Ammon's horn (tissue), 1 donor: ENCODE measurements around the gene SERPINA12.
"Not testable (repeated sequence)": the region's sequence is repeated elsewhere in the genome, so short reads cannot be mapped to it uniquely, and the experiment has no call there.

Source experiments
- DNase-seq: peaks from one replicate; pipeline ENCODE4 v3.0.0-alpha.2; 2016; ENCODE audit warnings: low spot score

SERPINA12 gene

DNA sequence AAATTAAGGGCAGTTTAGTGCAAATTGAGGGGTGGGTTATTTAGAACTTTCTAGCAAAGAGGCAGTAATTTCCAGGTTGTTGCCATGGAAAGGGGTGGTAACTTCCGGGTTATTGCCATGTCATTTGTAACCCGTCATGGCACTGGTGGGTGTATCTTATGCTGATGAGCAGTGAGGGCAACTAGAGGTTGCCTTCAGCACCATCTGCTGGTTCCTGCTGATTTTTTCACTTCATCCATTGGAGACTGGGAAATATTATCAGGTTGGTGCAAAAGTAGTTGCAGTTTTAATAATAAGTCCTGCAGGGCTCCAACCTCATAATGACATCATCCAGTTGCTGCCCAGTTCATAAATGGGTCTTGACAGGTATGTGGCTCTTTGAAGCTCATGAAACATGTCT, 27.6 kb upstream of the SERPINA12 start:
- DNase-seq, result no peak

DNA sequence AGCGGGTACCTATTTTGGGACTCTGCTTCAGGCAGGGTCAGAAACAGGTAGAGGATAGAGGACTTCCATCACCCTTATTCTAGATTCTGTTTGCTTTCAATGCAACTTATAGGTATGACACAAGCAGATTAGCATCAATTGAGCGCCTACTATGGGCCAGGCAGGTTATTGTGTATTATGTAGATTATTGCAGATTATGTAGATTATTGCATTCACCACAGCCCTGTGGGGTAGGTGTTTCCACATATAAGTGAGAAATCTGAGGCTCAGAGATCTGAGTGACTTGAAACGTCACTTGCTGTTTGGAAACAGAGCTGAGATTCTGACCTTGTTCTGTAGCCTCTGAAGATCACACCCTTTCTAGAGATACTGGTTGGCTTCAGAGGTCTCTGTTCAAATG, 26.2 kb upstream of the SERPINA12 start:
- DNase-seq, result no peak

DNA sequence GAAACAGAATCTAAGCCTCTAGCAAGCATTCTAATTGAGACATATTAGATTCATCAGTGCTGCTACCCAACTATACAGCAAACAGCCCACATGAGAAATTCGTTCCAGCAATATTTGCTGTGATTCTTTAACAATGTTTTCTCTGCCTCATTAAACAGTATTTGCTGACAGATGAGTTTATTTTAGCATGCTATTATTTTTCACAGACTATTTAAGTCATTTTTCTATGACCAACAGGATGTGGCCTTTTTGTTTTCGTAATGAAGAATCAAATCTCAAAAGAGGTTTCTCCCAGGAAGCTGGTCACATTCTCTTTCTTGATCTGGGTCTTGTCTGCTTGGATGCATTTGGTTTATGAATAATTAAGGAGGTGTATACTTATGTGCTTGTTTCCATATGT, 23.2 kb upstream of the SERPINA12 start:
- no peak for DNase-seq

DNA sequence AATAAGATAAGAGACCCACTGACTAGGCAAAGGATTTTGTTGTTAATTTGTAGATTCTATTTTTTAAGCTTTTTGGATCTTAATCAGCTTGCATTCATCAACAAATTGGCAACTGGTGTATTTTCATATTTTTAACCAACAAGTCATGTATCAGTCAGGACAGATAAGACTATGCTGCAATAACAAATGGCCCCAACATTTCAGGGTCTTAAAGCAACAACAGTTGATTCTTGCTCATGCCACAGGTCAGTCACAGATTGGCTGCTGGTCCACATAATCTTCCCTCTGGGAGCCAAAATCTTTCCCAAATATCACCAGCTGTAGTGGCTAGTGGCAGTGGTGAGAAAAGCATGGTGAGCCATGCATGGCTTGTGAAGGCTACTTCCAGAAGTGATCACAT, 21.9 kb upstream of the SERPINA12 start:
- DNase-seq, result no peak

DNA sequence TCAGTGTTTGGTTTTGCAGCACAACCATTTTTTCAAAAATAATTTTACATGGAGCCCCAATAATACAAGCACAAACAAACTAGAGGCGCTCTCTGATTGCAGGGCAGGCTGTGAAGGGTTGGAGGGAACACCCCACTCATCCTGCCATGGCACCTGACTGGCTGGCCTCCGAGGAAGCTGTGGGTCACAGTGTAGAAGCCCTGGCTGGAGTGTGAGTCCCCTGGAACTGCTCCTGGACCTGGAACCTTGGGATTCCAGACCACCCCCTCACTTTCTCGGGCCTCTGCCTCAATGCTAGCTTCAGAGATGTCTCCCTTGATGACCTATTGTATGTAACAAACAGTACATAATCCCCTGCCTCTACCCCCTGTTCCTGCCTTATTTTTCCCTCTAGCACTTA, 14.8 kb upstream of the SERPINA12 start:
- DNase-seq, result no peak

DNA sequence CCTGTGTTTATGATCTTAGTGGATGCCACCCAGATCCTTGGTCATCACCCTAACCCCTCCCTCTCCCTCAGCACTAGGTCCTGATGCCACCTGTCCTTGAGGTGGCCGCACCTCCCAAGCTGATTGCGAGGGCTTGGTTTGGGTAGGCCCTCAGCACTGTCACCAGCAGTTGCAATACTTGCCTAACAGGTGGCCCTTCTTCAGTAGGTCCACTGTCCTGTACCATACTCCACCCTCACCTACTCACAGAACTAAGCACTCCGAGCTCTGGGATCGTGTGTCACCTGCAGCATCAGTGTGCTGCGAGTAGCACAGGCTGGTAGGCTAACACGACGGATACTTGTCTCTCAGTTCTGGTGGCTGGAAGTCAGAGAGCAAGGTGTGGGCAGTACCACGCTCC, 14.0 kb upstream of the SERPINA12 start:
- DNase-seq, result no peak

DNA sequence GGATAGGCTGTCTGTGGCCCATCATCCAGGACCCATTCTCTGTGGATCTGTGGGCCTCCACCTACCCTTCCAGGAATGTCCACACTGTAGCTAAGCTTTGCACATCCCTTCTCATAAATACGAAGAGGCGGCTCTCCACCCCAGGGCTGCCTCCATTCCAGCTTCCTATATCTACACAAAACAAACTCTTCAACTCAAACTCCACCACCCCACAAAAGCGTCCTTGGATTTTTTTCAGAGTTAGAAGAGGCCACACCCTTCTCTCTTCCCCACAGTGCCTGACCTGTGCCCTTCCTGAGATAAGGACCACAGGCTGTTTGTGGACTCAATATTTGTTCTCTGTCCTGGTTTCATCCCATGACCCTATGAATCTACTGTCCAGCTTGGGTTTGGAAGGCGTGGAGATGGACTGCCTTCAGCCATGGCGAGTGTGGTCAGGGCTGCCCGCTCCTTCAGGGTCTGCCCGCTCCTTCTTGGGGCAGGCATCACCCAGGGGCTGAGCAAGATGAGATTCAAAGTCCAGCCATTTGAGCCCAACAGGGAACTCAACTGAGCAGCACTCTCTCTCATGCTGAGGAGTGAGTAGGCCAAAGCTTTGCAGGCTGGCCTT, 13.0 kb upstream of the SERPINA12 start:
- DNase-seq, result no peak

DNA sequence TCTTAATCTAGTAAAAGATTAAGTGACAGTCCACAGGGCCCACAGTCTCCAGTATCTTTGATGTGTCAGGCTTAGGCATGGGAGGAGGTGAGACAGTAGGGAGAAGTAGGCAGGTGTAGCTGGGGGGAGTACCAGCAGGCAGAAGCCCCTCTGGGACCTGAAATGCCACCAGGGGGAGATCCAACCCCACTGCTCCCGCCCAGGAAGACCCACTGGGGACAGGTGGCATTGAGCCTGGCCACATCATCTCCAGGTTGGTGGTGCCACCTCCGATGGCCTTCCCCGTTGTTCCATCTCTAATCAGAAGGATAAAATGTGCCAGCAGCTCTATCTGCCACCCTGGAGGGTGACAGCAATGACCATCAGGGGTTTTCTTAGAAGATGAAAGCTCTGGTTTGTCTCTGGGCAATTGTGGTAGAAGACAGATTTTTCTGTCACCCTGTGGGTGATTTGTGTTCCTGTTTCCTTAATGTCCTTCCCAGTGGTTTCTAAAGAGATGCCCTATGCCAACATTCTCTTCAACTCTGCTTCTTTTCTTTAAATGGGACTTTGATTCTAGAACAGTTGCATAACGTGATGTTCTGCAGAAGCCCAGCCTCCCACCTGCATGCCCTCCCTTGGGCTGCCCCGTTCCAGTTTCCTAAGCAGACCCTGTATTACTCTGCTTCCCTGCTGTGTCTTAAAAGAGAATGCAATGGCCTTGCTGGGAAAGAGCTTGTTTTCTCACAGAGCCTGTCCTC, 12.3 kb upstream of the SERPINA12 start:
- DNase-seq, result no peak

DNA sequence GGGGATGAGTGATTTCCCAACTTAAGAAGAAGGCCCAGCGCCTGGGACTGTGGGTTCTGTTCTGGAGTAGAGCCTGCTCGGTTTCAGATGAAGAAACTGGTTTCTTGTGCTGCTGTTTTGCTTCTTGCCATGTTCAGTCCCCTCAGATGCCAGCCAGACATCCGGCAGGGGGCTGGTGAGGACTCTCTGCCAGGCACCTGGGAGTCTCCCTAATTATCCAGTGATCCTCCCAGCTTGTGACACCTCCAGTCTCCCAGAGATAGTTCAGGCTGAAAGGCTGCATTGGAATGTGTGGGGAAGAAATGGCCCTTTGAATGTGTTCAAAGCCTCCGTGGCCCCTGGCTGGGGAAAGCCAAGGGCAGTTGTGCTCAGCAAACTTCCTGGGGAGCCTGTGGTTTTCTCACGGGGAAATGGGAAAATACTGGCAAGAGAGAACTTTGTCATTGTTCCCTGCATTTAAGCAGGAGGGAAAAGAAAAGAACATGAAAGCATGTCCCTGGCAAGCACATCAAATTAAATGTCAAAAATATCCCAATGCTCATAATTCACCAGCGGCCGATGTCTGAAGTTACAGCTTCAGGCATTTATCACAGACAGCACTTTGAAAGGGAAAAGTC, 8.5 kb upstream of the SERPINA12 start:
- DNase-seq, result no peak

DNA sequence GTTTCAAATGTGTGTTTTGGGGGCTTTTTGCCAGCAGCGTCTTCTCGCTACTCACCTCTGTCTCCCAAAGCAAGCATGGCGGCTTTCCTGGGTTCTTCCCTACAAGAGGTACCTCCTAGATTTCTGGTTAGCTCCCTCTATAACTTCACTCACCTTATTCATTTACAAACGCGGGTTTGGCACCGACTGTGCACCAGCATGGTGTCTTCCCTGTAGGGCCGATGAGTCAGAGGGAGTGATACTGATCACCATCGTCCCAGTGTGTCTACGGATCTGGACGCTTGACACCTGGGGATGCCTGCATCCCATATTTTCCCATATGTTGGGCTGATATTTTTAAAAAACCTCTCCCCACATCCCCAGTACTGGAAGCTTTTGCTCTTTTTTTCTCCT, 8.0 kb upstream of the SERPINA12 start:
- no peak for DNase-seq

DNA sequence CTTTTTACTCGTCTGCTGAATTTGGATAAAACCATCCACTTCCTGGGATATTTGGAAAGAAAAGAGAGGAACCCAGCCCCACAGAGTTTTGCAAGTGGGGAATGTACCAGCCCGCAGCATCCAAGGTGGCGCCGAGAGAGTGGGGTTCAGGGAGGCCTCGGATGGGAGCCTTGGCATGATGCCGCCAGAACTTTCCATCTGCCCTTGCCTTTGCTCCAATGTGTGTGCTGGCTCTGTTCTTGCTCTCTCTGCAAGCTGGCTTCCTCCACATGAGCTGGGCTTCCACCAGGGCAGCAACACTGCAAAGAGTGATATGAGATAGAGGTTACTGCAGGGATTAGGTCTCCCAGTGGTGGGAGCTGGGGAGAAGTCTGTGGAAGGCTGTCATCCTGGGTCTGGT, 6.6 kb upstream of the SERPINA12 start:
- DNase-seq, result no peak

DNA sequence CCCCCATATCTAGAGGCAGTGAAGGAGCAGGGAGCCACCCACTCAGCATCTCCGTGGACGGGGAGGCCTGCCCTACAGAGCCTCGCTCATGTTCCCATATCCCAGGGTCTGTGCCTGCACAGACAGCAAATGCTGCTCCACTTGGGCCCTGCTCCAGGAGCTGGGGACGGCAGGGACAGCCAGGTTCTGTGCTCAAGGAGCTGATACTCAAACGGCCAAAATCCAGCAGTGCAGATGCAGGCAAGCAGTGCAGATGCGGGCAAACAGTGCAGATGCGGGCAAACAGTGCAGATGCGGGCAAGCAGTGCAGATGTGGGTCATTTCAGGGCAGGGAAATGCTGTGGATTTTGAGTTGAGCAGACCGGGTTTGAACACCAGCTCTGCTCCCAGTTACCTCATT, 6.2 kb upstream of the SERPINA12 start:
- DNase-seq, result no peak

DNA sequence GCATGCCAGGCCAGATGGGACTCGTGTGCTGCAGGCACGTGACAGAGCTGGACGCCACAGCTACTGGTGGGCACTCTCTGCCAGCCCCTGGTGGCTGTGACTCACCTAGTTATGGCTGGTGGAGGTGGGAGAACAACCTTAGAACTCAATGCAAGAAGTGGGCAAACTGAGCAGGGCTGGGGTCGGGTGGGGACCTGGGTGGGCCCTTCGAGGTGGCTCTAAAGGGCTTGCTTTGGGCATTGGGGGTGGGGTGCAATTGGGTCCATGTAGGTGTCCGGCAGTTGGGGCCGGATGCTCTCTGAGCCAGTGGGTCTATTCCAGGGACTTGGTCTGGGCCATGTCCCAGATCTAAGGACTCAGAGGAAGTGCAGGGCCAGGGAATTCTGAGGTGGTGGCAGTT, 5.1 kb upstream of the SERPINA12 start:
- DNase-seq, result no peak

DNA sequence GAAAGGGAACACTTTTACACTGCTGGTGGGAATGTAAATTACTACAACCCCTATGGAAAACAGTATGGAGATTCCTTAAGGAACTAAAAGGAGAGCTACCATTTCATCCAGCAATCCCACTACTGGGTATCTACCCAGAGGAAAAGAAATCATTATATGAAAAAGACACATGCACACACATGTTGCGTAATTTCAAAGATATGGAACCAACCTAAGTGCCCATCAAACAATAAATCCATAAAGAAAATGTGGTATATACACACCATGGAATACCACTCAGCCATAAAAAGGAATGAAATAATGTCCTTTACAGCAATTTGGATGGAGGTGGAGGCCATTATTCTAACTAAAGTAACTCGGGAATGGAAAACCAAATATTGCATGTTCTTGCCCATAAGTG, 1.2 kb upstream of the SERPINA12 start:
- DNase-seq, result not testable (repeated sequence)

DNA sequence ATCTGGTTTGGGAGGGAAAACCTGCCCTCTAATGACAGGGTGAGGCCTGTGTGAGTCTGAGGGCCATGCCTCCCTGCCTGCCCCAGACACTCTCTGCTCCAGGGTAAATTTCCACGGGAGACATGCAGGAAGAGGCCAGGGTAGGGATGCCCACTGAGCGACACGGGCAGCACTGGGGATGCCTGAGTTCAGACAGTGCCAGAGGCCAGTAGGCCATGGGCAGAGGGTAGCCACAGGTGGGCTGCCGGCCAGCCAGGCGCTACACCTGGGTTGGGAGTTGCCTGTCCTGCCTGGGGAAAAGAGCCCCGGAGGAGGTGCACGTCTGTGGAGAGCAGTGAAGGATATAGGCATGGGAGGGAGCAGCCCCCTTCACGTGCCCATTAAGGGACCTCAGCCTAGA, 3.6 kb downstream of the SERPINA12 start:
- no peak for DNase-seq

DNA sequence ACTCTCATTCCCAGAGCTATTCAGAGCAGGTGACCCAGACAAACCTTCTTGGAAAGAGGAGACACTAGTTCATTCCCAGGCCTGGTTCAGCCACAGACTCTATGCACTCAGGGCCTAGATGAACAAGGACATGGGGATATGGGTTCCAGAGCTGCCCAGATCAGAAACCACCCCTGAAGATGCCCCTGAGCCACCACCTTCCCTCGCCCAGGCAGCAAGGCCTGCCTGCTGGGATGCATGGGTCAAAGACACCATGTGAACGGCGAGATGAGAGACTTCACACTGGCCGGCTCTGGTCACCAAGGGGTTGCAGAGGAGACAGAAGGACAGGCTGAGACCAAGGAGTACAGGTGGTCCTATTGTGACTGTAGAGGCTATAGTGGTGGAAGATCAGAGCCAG, 4.1 kb downstream of the SERPINA12 start:
- no peak for DNase-seq

DNA sequence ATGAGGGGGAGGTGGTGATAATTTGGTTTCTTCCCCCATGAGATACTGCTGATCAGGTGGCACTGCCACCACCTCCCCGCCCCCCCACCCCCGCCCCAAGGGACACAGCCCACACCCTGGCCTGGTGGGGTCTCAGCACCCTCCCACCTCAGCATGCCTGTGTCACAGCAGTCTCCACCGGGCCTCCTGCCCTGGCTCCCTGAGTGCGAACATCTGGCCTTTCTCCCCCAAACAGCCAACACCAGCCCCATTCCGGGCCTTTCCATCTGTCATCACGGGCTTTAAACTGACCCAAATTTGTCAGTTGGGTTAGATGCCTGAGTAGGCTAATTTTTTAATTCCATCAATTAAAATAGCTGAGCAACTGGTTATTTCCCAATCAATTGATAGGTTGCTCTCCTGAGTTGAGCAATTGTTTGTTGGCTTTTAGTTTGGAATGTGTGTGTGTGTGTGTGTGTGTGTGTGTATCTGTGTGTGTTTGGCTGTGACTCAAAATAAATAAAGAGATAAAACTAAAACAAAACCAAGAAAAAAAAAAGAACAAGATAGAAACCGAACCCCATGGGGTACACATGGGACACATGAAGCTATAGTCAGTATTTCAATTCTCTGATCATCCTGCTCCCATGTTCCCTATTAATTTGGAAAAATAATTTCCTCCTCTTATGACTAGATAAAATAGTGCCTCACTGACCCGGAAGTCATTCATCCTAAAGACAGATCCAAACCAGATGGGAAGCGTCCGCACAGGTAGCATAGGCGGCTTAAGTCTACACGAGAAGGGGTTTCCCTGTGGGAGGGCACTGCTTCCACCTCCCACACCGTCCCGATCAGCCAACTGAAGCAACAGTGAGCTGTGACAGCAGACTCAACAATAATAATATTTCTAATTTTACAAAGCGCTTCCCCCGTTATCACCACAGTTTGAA, 7.4 kb downstream of the SERPINA12 start:
- DNase-seq, result no peak

DNA sequence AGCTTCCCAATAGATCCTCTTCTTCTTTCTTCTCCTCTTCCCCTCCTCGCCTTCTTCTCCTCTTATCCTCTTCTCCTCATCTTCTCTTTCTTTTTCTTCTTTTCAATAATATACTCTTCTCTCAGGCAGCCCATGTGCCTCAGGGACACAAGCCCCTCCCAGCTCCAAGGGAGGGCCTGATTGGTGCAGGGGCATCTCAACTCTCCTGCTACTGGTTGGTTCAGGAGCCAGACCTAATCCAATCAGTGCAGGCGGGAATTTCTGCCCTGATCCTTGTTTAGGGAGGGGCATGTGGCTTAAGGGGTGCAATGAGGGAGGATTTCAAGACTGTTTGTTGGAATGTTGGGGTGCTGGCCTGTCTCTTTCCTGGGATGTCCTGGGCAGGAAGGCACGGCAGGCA, 9.0 kb downstream of the SERPINA12 start:
- no peak for DNase-seq

DNA sequence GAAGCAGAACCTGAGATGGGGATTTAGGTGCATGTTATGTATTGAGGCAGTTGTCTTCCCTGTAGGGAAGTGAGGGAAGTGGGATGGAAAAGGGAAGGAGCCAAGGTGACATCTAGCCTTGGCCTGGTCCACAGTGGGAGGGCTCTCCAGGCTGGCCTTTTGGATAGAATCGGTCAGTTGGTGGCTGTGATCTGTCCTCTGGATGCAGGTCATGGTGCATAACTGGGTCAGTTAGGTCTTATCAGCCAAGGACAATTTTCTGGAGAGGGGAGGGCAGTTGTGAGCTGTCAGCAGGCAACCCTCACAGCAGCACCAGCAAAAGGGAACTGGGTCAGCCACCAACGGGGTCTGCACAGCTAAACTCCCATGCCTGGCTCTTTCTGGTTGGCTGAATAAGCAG, 9.6 kb downstream of the SERPINA12 start:
- DNase-seq, result no peak

DNA sequence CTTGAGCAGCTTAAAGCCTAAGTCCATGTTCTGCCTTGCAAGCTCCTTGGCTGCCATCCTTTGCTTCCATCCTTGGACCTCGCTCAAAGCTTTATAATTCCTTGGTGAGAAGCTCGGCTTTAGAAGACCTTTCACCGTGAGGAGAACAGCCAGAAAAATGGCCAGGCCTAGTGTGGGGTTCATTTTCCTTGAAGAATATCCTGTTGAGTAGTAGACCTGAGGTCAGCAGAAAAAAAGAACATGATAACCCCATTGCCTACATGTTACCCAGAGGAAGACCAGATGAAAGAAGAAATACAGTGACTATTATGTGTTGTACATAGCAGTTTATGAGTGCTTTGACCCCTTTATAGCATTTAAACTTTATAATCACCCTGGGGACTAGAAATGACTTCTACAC, 11.1 kb downstream of the SERPINA12 start:
- no peak for DNase-seq

DNA sequence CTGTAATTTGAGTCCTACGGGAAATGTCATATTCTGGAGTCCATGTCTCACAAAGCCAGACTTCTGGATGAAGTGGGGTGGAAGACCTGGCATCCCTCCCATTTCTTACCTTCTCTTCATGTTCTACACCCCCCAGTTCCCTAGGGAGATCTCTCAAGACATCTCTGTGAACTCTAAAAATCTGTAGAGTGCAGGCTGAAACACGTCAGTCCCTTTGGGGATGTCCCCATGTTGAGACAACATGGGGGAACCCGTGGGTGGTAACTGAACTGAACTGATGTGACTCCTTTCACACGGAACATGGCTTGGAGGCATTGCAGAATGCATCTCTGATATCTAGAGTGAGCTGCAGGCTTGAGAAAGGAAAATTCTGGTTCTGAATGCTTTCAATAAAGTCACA, 15.2 kb downstream of the SERPINA12 start:
- DNase-seq, result no peak

DNA sequence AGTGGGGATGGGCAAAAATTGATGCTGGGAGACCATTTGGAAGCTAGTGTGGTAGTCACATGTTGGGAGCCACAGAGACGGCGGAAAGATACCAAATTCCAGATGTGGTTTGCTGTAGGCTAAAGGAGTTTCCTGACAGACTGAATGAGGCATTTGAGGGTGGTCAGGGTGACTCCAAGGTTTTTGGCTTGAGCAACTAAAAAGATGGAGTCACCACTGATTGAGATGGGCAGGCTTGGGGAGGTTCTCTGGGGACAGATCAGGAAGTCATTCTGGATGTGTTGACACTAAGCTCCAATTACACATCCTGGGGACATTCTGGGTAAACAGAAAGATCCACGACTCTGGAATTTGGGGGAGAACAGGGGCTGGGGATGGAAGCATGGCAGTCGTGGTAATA, 17.8 kb downstream of the SERPINA12 start:
- DNase-seq, result no peak

DNA sequence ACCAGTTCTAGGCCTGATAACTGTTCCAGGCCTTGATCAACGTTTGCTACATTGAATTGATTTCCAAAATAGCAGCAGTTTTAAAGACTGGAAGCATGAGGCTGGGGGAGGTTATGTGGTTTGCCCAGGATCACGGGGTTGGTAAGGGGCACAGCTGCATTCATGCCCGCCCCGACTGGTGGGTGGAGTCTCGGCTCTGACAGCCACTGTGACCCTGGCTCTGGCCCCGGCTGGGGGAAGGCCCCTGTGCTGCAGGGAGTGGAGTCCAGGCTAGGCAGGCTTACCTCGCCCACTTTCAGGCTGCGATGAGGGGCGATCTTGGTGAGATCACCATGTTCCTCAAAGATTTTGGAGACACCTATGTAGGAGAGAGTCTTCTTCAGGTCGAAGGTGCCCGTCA, 19.9 kb downstream of the SERPINA12 start:
- DNase-seq, result no peak
